HG02970 (cell line): ENCODE data around the gene CBR3.
"Not testable (repeated sequence)": the region's sequence is repeated elsewhere in the genome, so short reads cannot be mapped to it uniquely, and the experiment has no call there.

Experiments
- ATAC-seq: cut with Tn5 transposase; IDR thresholded peaks from one replicate; pipeline ENCODE4 v1.9.1; 2021; ENCODE audit warnings: mild to moderate bottlenecking, moderate library complexity, moderate number of reproducible peaks; ENCODE audit not compliant: unreplicated experiment, low FRiP score

The CBR3 gene

DNA sequence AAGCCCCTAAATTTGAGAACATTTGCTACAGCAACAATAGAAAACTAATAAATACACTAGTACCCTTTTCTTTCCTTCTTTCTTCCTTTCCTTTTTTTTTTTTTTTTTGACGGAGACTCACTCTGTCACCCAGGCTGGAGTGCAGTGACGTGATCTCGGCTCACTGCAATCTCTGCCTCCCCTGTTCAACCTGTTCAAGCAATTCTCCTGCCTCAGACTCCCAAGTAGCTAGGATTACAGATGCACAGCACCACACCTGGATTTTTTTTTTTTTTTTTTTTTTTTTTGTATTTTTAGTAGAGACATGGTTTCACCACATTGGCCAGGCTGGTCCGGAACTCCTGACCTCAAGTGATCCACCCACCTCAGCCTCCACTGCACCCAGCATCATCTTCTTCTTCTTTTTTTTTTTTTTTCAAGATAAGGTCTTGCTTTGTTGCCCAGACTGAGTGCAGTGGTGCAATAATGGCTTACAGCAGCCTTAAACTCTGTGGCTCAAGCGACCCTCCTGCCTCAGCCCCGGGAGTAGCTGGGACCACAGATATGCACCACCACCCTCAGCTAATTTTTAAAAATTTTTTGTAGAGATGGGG lies 19.6 kb upstream of the CBR3 start:
- ATAC-seq: no peak

- no peak for ATAC-seq
Observed at GRCh38 chr21:36117286-36117741, 17.6 kb upstream of the CBR3 start.

DNA sequence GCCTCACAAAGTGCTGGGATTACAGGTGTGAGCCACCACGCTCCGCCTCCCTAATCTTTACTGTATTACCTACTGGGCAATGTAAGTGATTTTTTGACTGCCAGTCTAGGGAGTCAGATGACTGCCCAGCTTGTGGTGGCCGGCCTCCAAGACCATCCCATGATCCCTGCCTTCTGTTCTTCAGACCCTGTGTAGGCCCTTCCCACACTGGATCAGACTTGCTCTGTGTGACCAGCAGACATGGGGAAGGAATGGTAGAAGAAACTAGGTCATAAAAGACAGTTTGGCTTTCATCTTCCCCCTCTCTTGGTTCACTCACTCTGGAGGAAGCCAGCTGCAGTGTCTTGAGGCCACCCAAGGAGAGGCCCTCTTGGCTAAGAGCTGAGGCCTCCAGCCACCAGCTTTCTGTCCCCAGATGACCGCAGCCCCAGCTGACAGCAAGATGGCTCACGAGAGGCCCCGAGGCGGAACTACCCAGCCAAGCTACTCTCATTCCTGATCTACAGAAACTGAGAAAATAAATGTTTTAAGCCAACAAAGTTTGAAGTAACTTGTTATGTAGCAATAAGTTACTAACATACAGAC lies 14.5 kb upstream of the CBR3 start:
- ATAC-seq: no peak

- ATAC-seq: no peak
Observed at GRCh38 chr21:36122977-36123376, 11.9 kb upstream of the CBR3 start.

DNA sequence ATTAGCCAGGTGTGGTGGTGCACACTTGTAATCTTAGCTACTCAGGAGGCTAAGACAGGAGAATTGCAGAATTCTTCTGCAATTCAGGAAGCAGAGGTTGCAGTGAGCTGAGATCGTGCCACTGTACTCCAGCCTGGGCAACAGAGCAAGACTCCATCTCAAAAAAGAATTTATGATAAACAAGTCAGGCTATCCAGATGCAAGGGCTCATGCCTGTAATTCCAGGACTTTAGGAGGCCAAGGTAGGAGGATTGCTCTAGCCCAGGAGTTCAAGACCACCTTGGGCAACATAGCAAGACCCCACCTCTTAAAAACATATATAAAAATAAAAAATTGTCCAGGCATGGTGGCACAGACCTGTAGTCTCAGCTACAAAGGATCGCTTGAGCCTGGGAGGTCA lies 10.5 kb upstream of the CBR3 start:
- ATAC-seq: no peak

GRCh38 chr21:36125512-36126207 lies 9.2 kb upstream of the CBR3 start:
- ATAC-seq: no peak

DNA sequence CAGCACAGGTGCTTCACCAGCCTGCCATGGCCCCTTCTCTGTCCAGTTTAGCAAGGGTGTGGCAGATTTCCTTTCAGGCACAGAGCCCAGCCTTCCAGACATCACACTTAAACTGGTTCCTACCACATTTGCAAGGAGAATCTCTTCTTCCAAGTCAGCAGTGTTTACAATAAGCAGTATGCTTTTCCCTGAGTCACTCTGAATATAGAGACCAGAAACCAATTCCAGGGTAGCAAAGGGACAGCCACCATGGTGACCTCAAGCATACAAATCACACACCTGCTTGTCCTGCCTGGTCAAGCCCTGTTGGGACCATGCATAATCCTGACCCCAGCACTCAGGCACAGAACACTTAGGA lies 8.7 kb upstream of the CBR3 start:
- no peak for ATAC-seq

DNA sequence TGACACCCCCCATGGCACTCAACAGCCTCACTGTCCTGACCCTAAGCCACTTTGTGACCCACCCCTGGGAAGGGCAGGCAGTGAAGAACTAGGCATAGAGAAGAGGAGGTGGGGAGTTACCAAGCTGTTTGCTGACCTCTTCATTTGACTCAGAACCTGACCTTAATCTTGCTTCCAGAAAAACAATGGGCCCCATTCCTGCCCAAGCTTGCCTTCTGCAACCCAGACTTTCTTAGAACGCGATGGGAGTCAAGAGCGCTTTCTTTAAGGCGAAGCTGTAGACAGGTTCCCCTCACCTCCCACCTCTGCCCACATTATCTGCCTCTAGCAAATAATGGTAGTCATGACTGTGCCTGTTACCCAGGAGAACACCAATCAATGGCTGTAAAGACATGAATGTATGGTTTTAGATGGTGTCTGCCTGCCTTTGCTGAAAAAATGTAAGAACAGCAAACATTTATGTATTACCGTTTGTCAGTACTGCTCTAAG lies 8.2 kb upstream of the CBR3 start:
- ATAC-seq: no peak

GRCh38 chr21:36127250-36127904 lies 7.5 kb upstream of the CBR3 start:
- no peak for ATAC-seq

GRCh38 chr21:36127977-36128376 lies 6.9 kb upstream of the CBR3 start:
- no peak for ATAC-seq

GRCh38 chr21:36129219-36129618 lies 5.7 kb upstream of the CBR3 start:
- no peak for ATAC-seq

- ATAC-seq: not testable (repeated sequence)
Observed at GRCh38 chr21:36130414-36130762, 4.5 kb upstream of the CBR3 start.

DNA sequence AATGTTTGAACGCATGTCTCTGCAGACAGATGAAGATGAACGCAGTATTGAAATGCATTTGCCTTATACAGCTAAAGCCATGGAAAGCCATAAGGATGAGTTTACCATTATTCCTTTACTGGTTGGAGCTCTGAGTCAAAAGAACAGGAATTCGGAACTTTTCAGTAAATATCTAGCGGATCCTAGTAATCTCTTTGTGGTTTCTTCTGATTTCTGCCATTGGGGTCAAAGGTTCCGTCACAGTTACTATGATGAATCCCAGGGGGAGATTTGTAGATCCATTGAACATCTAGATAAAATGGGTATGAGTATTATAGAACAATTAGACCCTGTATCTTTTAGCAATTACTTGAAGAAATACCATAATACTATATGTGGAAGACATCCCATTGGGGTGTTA lies 4.0 kb upstream of the CBR3 start:
- ATAC-seq: not testable (repeated sequence)

DNA sequence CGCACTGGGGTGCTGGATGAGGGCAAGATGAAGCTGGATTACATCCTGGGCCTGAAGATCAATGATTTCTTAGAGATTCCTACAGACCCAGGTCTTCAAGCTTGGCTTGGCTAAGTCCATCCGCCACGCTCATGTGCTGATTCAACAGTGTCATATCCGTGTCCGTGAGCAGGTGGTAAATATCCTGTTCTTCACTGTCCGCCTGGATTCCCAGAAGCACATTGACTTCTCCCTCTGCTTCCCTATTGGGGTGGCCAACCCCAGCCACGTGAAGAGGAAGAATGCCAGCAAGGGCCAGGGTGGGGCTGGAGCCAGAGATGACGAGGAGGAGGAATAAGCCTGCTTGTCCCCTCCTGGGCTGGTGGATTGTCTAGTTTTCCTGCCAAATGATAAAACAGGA lies 2.2 kb upstream of the CBR3 start:
- no peak for ATAC-seq

- no peak for ATAC-seq
Observed at GRCh38 chr21:36135391-36136102, 668 bp downstream of the CBR3 start.

DNA sequence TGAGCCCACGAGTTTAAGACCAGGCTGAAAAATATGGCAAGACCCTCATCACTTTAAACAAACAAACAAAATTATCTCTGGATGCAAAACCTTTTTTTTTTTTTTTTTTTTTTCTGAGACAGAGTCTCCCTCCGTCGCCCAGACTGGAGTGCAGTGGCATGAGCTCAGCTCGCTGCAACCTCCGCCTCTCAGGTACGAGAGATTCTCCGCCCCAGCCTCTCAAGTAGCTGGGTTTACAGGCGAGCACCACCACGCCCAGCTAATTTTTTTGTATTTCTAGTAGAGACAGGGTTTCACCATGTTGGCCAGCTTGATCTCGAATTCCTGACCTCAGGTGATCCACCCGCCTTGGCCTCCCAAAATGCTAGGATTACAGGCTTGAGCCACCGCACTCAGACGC lies 4.9 kb downstream of the CBR3 start:
- ATAC-seq: not testable (repeated sequence)

GRCh38 chr21:36141513-36141925 lies 6.6 kb downstream of the CBR3 start:
- no peak for ATAC-seq

DNA sequence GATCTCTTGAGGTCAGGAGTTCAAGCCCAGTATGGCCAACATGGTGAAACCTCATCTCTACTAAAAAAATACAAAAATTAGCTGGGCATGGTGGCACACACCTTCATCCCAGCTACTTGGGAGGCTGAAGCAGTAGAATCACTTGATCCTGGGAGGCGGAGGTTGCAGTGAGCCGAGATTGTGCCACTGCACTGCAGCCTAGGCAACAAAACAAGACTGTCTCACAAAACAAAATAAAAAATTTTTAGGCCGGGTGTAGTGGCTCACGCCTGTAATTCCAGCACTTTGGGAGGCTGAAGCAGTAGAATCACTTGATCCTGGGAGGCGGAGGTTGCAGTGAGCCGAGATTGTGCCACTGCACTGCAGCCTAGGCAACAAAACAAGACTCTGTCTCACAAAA lies 9.4 kb downstream of the CBR3 start:
- not testable (repeated sequence) for ATAC-seq

- ATAC-seq: no peak
Observed at GRCh38 chr21:36145259-36145658, 10.4 kb downstream of the CBR3 start.

- no peak for ATAC-seq
Observed at GRCh38 chr21:36147911-36148310, 13.0 kb downstream of the CBR3 start.

DNA sequence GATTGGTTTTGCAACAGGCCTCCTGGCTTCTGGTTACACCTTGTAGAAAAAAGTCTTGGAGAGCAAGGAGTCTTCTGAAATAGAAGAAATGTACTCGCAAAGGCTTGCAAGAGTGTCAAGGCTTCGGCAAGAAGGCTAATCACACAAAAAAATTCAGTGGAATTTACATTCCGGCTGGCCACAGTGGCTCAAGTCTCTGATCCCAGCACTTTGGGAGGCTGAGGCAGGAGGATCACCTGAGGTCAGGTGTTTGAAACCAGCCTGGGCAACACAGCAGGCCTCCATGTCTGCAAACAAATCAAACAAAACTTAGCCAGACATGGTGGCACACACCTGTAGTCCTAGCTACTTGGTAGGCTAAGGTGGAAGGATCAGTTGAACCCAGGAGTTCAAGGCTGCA lies 14.0 kb downstream of the CBR3 start:
- no peak for ATAC-seq
